Esophagus muscularis mucosa (tissue), 3 donors: Measurements from ENCODE around the gene A3GALT2.

ENCODE experiments used
- CTCF ChIP-seq, 3 experiments: fragments of 200-600 bp in 2 of 3; fragments of 450-650 bp in 1 of 3; sonication (generic) in 2 of 3; IDR thresholded peaks; one replicate each; pipeline ENCODE4 v1.5.1; 2017 to 2019; ENCODE audit warnings: antibody characterized with exemption in 3 of 3, mild to moderate bottlenecking in 2 of 3, moderate library complexity in 1 of 3
- POLR2AphosphoS5 ChIP-seq, 2 donors: sonication (generic); formaldehyde crosslinking; IDR thresholded peaks; one replicate each; pipeline ENCODE4 v1.6.1; 2017; ENCODE audit warnings: antibody characterized with exemption in 2 of 2

GRCh38 chr1:33330906-33331305 is 10.0 kb upstream of the A3GALT2 start:
- no peak for TF ChIP-seq CTCF (IDR thresholded peaks at IDR 0.05)
- no peak for TF ChIP-seq POLR2AphosphoS5 (IDR thresholded peaks at IDR 0.05)
